GM21423 (cell line): ENCODE results near the gene TEAD2.

Experiments
- ATAC-seq: cut with Tn5 transposase; IDR thresholded peaks from one replicate; pipeline ENCODE4 v1.9.1; 2021; ENCODE audit warnings: mild to moderate bottlenecking, moderate library complexity; ENCODE audit not compliant: unreplicated experiment

Gene TEAD2

DNA sequence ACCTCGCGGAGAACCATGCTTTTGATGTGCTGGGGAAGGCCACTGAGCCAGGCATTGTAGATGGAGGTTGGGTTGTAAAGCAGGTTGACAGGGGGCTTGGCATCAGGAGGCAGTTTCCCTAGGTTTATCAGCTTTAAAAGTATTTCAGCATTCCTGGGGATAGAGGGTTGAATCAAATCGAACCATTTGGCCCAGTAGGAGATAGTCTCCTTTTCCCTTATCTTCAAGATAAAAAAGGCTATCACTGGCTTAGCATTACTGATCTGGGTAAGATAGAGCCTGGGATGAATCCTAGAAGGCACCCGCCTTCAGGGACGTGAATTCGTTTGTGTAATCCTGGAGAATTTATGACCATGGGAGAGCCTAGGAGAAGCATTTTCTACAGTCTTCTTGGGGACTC lies 67.8 kb downstream of the TEAD2 start:
- no peak for ATAC-seq
